ENCODE measurements around the gene LRRC18.

The LRRC18 gene

DNA sequence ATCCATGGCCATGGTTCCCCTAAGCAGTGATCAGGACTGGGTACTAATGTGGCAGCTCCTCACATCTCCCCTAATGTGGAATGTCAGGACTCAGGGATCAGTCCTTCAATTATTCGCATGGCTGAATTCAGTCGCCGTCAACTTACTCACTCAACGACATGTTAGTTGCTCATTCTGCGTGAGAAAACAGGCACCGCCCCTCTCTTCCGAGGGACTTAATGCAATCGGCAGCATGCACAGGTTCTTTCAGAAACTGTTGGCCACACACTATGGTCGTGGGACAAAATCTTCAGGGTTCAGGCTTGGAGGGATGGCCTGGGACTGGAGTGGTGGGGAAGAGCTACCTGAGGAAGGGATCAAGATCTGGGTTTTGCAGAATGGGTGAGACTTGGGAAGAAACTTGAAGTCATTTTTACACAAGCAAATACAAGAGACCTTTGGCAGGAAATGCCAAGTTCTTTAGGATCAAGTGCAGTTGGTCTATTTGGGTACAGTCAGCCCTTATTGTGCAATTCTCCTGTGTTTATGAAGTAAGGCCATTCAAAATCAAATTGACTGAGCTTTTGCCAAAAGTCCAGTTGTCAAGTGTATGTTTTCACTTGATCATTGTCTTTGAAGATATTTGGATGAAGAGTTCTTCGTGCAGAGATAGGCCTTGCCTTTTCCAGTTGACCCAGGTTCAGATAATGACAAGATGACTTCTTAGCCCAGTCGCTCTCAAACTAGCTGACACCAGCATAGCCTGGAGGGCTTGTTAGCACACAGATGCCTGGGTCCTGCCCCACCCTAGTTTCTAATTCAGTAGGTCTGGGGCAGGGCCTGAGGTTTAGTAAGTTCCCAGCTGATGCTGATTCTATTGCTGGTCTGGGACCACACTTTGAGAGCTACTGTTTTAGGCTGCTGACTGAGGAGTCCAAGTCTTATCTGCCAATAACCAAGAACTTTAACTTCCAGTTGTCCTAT is 48.5 kb downstream of the LRRC18 start:
- Histone ChIP-seq H3K36me3 (ENCODE audit: insufficient read depth, low read length) (no peaks in the 10 kb centered on the region), H3K9ac (ENCODE audit: low read depth, low read length) (no peak overlapping the region), H3K9me3 (ENCODE audit: control insufficient read depth, insufficient read depth, low read length) (no peaks in the 10 kb centered on the region), H3K4me1 (ENCODE audit: insufficient read depth, low read length) (no peaks in the 10 kb centered on the region)

DNA sequence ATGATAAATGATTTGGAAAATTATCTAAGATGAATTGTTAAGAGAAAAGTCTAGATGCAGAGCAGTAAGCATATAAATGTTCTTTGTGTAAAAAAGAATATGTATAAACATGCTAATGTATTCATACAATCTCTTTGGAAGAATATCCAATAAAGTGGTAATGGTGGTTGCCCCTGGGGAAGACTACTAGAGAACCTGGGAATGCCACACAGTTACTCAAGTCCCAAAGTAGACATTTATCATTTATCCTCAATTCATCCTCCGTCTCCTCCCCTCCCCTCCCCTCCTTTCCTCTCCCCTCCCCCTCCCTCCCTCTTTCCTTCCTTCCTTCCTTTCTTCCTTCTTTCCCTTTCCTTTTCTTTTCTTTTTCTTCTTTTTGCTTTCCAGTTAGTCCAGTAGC is 51.7 kb downstream of the LRRC18 start:
- Histone ChIP-seq H3K36me3 (ENCODE audit: insufficient read depth, low read length) (no peaks in the 10 kb centered on the region), H3K9me3 (ENCODE audit: control insufficient read depth, insufficient read depth, low read length) (no peaks in the 10 kb centered on the region), H3K9ac (ENCODE audit: low read depth, low read length) (no peak overlapping the region), H3K4me1 (ENCODE audit: insufficient read depth, low read length) (no peaks in the 10 kb centered on the region)

DNA sequence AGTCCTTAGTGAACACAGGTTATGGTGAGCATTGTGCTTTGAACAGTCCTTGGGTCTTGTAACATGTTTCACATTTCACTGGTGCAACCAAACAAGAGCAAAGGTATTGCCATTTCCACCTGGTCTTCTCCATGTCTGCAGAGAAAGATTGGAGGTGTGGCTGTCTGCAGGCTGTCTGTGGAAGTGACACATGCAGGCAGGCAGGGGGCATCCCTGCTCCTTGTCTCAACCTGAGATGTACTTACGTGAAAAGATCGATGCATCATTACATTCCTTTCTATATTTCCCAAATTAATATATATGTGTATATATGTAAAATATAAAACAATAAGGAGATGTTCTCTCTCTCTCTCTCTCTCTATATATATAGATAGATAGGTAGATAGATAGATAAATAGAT is 54.3 kb downstream of the LRRC18 start:
- H3K9ac ChIP-seq (ENCODE audit: low read depth, low read length) = no peak overlapping the region
- no peaks in the 10 kb centered on the region for H3K4me1 ChIP-seq (ENCODE audit: insufficient read depth, low read length)
- no peaks in the 10 kb centered on the region for H3K9me3 ChIP-seq (ENCODE audit: control insufficient read depth, insufficient read depth, low read length)
- no peaks in the 10 kb centered on the region for H3K36me3 ChIP-seq (ENCODE audit: insufficient read depth, low read length)

DNA sequence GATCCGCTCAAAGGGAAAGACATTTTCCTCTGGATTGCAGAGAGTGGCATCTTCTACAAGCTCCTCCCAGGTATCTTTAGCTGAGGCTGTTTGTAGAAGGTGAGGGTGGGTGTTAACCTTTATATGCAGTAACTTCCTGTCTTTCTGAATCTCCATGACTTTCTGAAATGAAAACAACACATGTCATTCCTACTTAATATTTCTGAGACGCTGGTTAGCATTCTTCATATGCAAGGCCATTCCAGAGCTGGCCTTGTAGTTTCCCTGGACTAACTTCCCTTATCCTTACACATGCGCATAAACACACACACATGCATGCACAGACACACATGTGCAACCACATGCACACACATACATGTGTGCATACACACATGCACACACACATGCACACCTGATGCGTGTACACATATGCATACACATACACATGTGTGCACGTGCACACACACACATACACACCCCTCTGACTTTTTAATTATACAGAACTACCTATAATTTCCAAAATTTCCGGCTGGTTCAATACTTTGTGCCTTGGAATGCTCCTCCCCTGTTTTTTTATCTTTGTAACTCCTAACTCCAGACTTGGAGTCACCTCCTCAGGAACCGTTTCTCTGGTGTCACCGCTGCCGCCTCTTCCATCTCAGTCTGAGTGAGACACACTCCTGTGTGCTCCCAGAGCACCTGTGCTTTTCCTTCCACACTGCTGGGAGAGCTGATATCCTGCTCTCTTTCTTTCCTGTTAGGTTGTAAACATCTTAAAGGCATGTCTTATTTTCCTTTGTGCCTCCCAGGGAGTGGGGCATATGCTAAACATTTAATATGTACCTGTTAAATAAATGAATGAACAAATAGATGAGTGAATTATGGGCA is 55.2 kb downstream of the LRRC18 start:
- Histone ChIP-seq H3K4me1 (ENCODE audit: insufficient read depth, low read length) (no peaks in the 10 kb centered on the region), H3K9me3 (ENCODE audit: control insufficient read depth, insufficient read depth, low read length) (no peaks in the 10 kb centered on the region), H3K9ac (ENCODE audit: low read depth, low read length) (no peak overlapping the region), H3K36me3 (ENCODE audit: insufficient read depth, low read length) (no peaks in the 10 kb centered on the region)

DNA sequence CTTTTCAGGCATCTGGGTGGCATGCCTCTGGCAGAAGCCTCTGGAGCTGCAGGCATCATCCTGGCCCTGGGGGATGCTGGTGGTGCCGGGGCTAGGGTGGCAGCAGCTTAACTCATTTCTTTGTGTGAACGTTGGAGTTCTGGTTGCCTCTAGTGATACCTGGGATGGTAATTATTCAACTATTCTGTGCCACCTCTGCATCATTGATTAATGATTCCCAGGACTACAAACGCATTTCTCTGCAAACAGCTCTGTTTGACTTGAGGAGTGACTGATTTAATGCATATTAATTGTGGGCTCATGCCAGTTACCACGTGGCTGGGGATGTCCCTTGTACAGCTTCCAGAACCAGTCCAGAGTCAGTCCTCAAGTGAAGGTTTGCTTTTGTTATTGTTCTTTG is 55.9 kb downstream of the LRRC18 start:
- Histone ChIP-seq H3K36me3 (ENCODE audit: insufficient read depth, low read length) (no peaks in the 10 kb centered on the region), H3K9ac (ENCODE audit: low read depth, low read length) (no peak overlapping the region), H3K9me3 (ENCODE audit: control insufficient read depth, insufficient read depth, low read length) (no peaks in the 10 kb centered on the region), H3K4me1 (ENCODE audit: insufficient read depth, low read length) (no peaks in the 10 kb centered on the region)

DNA sequence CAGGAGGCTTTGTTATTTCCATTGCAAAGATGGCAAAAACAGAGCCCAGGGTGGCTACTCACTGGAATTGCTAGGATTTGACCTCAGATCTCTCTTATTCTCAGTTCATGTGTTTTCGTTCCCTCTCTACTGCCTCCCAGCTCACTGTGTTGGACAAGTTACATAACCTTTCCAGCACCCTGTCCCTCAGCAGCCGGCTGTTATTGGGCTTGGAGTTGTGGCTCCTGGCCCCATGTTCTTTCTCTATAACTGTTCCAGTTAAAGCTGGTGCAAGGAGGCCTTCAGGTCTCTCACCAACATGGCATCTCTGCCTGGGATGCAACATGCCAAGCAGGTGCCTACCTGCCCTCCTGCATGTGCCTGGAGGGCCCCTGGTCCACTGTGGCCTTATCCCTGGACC is 56.8 kb downstream of the LRRC18 start:
- H3K36me3 ChIP-seq (ENCODE audit: insufficient read depth, low read length) = no peaks in the 10 kb centered on the region
- no peaks in the 10 kb centered on the region for H3K4me1 ChIP-seq (ENCODE audit: insufficient read depth, low read length)
- no peak overlapping the region for H3K9ac ChIP-seq (ENCODE audit: low read depth, low read length)
- no peaks in the 10 kb centered on the region for H3K9me3 ChIP-seq (ENCODE audit: control insufficient read depth, insufficient read depth, low read length)

DNA sequence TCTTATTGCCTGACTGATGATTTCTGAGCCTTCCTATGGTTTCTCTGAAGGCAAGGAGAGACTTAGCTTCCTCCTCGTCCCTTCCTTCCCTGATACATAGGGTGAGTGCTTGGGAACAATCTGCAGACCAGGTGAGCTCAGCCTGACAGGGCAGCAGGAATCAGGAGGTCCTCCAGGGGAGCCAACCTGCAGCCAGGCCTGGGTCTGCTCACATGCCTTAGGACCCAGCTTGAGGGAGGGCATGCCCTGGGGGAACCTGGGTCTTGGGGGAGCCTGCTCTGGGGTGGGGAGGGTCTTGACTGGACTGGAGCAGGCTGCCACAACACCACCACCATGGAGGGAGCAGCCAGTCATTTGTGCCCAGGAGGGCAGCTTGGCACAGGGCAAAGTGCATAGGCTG is 57.7 kb downstream of the LRRC18 start:
- no peaks in the 10 kb centered on the region for H3K9me3 ChIP-seq (ENCODE audit: control insufficient read depth, insufficient read depth, low read length)
- H3K9ac ChIP-seq (ENCODE audit: low read depth, low read length) = no peak overlapping the region
- H3K36me3 ChIP-seq (ENCODE audit: insufficient read depth, low read length) = no peaks in the 10 kb centered on the region
- H3K4me1 ChIP-seq (ENCODE audit: insufficient read depth, low read length) = no peaks in the 10 kb centered on the region

DNA sequence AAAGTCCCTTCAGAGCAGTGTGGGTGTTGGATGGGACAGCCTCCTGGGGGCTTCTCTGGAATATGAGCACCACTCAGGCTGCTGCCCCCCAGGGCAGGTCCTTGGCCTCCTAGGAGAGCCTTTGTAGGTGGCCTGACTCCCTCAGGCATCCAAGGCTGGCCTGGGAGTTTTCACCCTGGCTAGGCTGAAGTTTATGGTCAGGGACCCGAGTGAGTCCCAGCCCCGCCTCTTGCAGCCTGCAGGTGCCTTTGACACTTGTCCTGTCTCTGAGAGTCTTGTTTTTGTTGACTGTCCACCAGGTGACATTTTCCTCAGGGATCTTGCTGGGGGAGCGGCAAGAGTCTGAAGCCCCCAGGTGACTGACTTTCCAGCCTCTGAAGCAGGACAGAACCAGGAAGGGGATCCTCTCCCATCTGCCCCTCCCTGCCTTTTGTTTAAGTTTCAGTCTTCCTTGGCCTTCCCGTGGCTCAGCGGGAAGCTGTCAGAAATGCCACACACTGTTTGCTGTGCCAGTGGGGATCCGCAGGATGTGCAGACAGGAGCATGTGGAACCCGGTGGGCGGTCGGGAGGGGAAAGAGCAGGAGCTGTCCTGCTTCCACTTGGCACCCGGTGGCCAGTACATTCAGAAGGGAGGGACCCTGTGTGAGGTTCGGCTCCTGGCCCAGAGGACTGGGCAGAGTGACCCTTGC is 59.5 kb downstream of the LRRC18 start:
- Histone ChIP-seq H3K9me3 (ENCODE audit: control insufficient read depth, insufficient read depth, low read length) (no peaks in the 10 kb centered on the region), H3K36me3 (ENCODE audit: insufficient read depth, low read length) (no peaks in the 10 kb centered on the region), H3K9ac (ENCODE audit: low read depth, low read length) (no peak overlapping the region), H3K4me1 (ENCODE audit: insufficient read depth, low read length) (no peaks in the 10 kb centered on the region)

DNA sequence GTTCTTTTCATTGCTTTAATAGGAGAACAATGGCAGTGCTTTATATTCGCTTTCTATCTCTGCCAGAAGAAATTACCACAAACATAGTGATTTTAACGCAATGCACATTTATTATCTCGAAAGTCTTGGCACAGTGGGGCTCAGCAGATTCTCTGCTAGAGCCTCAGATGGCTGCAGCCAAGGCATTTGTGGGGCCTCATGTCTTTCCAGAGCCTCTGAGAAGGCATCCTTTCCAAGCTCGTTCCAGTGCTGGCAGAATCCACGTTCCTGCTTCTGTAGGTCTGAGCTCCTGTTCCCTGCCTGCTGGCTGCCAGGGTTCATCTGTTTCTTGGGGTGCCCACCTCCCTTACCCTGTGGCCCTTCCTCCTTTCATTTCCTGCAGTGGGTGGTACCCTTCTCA is 60.2 kb downstream of the LRRC18 start:
- no peaks in the 10 kb centered on the region for H3K36me3 ChIP-seq (ENCODE audit: insufficient read depth, low read length)
- no peak overlapping the region for H3K9ac ChIP-seq (ENCODE audit: low read depth, low read length)
- H3K9me3 ChIP-seq (ENCODE audit: control insufficient read depth, insufficient read depth, low read length) = no peaks in the 10 kb centered on the region
- no peaks in the 10 kb centered on the region for H3K4me1 ChIP-seq (ENCODE audit: insufficient read depth, low read length)

DNA sequence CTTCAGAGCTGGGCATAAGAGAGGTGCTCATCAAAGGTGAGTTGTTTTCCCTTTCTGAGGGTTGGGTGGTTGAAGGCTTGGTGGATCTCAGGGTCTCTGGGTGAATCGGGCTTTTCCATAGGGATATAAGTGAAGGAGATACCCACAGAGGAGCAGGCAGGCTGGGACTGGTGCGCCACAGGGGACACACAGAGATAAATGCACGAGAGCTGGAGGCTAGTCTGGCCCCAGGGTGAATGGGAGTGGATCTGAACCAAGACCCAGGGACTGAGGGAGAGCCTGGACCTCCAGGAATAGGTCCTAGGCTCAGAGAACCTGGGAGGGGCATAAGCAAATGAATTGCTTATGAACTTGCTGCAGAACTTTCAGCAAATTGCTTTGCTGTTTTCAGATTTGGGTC is 61.5 kb downstream of the LRRC18 start:
- Histone ChIP-seq H3K9me3 (ENCODE audit: control insufficient read depth, insufficient read depth, low read length) (no peaks in the 10 kb centered on the region), H3K9ac (ENCODE audit: low read depth, low read length) (no peak overlapping the region), H3K36me3 (ENCODE audit: insufficient read depth, low read length) (no peaks in the 10 kb centered on the region), H3K4me1 (ENCODE audit: insufficient read depth, low read length) (no peaks in the 10 kb centered on the region)

DNA sequence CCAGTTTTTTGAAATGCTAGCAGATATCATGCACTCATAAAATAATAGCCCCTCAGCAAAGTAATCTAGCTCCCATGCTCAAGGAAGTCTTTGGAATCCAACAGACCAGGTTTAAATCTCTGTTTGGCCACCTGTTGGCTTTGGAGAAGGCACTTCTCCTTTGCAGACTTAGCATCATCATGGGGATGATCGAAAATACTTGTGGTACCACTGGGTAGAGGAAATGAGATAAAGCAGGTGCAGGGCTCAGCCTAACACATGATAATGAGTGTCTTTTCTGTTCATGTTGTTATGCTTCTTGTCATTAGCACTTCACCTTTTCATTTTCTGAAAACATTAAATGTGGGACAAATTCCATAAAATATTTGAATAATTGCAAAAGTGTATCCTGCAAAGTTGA is 67.4 kb downstream of the LRRC18 start:
- Histone ChIP-seq H3K9ac (ENCODE audit: low read depth, low read length) (no peak overlapping the region), H3K36me3 (ENCODE audit: insufficient read depth, low read length) (no peaks in the 10 kb centered on the region), H3K9me3 (ENCODE audit: control insufficient read depth, insufficient read depth, low read length) (no peaks in the 10 kb centered on the region), H3K4me1 (ENCODE audit: insufficient read depth, low read length) (no peaks in the 10 kb centered on the region)
